Hepatocyte (in vitro differentiated cells): ENCODE results near the gene GOLGA2.

Experiments used
- EZH2 ChIP-seq: fragments of 200-600 bp; sonication (generic); IDR thresholded peaks from 2 replicates; pipeline ENCODE4 v1.6.1; 2016; ENCODE audit warnings: antibody characterized with exemption, mild to moderate bottlenecking, borderline replicate concordance
- EZH2phosphoT487 ChIP-seq: fragments of 200-600 bp; sonication (generic); IDR thresholded peaks from one replicate; pipeline ENCODE4 v1.6.1; 2018; ENCODE audit warnings: antibody characterized with exemption, mild to moderate bottlenecking, low read depth, moderate library complexity; ENCODE audit not compliant: unreplicated experiment, severe bottlenecking
- TF ChIP-seq, protein P1 (sequence below): fragments of 200-600 bp; sonication (generic); IDR thresholded peaks from 2 replicates; pipeline ENCODE4 v1.5.1; 2016; ENCODE audit warnings: antibody characterized with exemption, mild to moderate bottlenecking; ENCODE audit not compliant: poor library complexity

DNA sequence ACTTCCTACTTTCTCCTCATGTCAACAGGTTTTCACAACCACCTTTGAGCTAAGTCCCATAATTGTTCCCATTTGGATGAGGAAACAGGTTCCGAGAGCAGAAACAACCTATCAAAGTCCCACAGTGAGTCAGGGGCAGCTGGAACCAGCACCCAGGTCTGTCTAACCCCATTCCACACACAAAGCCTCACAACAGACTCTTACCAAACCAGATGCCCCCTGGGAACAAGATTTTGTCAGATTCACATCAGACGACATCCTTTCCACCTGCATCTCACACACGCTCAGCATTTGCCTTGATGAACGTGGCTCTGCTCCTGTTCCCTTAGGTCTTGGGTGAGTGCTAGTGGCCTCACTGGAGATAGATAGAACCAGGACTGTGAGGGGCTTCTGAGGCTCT, 17.3 kb upstream of the GOLGA2 start:
- TF ChIP-seq, protein P1, sequence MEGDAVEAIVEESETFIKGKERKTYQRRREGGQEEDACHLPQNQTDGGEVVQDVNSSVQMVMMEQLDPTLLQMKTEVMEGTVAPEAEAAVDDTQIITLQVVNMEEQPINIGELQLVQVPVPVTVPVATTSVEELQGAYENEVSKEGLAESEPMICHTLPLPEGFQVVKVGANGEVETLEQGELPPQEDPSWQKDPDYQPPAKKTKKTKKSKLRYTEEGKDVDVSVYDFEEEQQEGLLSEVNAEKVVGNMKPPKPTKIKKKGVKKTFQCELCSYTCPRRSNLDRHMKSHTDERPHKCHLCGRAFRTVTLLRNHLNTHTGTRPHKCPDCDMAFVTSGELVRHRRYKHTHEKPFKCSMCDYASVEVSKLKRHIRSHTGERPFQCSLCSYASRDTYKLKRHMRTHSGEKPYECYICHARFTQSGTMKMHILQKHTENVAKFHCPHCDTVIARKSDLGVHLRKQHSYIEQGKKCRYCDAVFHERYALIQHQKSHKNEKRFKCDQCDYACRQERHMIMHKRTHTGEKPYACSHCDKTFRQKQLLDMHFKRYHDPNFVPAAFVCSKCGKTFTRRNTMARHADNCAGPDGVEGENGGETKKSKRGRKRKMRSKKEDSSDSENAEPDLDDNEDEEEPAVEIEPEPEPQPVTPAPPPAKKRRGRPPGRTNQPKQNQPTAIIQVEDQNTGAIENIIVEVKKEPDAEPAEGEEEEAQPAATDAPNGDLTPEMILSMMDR, result no peak
- no peak for TF ChIP-seq EZH2
- no peak for TF ChIP-seq EZH2phosphoT487
